H1 (cell line): ENCODE data around the gene SLFNL1.

ENCODE experiments used
- EP300 ChIP-seq, 2 experiments: IDR thresholded peaks; 1 replicate in 1 of 2; 2 replicates in 1 of 2; pipeline ENCODE4 v1.6.1; 2011 to 2012; ENCODE audit warnings: low read depth in 2 of 2, low read length in 2 of 2, mild to moderate bottlenecking in 2 of 2, borderline replicate concordance in 1 of 2, inconsistent platforms in 1 of 2, moderate library complexity in 1 of 2
- POLR2A ChIP-seq, 2 experiments: IDR thresholded peaks; 1 replicate in 1 of 2; 2 replicates in 1 of 2; pipeline ENCODE4 v1.6.1; 2011; ENCODE audit warnings: low read depth in 2 of 2, low read length in 2 of 2, mild to moderate bottlenecking in 2 of 2; ENCODE audit errors: control extremely low read depth in 1 of 2
- POLR2AphosphoS5 ChIP-seq: IDR thresholded peaks from 2 replicates; pipeline ENCODE4 v1.6.1; 2011; ENCODE audit warnings: low read depth, low read length
- RAD21 ChIP-seq, 2 experiments: IDR thresholded peaks in 1 of 2; conservative IDR thresholded peaks in 1 of 2; 2 replicates each; pipeline ENCODE4 v1.6.1; 2011; ENCODE audit warnings: low read depth in 2 of 2, low read length in 2 of 2, improper control_type of control experiment in 1 of 2, inconsistent platforms in 1 of 2, mild to moderate bottlenecking in 1 of 2, moderate library complexity in 1 of 2
- TF ChIP-seq, protein P1 (sequence below), 3 experiments: IDR thresholded peaks; 1 replicate in 2 of 3; 2 replicates in 1 of 3; pipeline versions ENCODE4 v1.5.1 to v1.6.1; 2011; ENCODE audit warnings: low read length in 3 of 3, mild to moderate bottlenecking in 3 of 3, inconsistent platforms in 2 of 3, low read depth in 1 of 3, moderate library complexity in 1 of 3; ENCODE audit not compliant: insufficient read depth in 1 of 3; ENCODE audit errors: control extremely low read depth in 1 of 3

DNA sequence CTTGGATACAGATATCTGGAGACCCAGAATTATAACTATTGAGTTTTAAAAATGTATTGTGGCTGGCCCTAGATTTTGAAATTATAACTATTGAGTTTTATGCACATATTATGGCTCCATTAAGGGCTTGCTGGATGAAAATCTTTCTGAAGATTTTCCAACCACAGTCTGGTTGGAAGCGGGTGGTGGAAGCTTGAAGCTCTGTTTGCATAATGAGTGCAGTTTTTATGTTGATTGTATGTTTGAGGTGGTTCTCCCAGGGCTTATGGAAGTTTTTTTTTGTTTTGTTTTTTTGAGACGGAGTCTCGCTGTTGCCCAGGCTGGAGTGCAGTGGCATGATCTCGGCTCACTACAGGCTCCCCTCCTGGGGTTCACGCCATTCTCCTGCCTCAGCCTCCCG lies 52.1 kb downstream of the SLFNL1 start:
- TF ChIP-seq RAD21 (IDR thresholded peaks at IDR 0.05 in 1 of 2, conservative IDR thresholded peaks at IDR 0.05 in 1 of 2; ENCODE audit: low read depth in 2 of 2, low read length in 2 of 2) (no peak), POLR2AphosphoS5 (no peak), POLR2A (IDR thresholded peaks at IDR 0.05; ENCODE audit: control extremely low read depth in 1 of 2, low read depth in 2 of 2, low read length in 2 of 2) (no peak), EP300 (IDR thresholded peaks at IDR 0.05; ENCODE audit: borderline replicate concordance in 1 of 2, low read depth in 2 of 2, low read length in 2 of 2) (no peak)
- TF ChIP-seq, protein P1, sequence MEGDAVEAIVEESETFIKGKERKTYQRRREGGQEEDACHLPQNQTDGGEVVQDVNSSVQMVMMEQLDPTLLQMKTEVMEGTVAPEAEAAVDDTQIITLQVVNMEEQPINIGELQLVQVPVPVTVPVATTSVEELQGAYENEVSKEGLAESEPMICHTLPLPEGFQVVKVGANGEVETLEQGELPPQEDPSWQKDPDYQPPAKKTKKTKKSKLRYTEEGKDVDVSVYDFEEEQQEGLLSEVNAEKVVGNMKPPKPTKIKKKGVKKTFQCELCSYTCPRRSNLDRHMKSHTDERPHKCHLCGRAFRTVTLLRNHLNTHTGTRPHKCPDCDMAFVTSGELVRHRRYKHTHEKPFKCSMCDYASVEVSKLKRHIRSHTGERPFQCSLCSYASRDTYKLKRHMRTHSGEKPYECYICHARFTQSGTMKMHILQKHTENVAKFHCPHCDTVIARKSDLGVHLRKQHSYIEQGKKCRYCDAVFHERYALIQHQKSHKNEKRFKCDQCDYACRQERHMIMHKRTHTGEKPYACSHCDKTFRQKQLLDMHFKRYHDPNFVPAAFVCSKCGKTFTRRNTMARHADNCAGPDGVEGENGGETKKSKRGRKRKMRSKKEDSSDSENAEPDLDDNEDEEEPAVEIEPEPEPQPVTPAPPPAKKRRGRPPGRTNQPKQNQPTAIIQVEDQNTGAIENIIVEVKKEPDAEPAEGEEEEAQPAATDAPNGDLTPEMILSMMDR (IDR thresholded peaks at IDR 0.05; ENCODE audit: control extremely low read depth in 1 of 3, insufficient read depth in 1 of 3, low read depth in 1 of 3, low read length in 3 of 3) = no peak
